ENCODE data around the gene RND3.

Gene RND3

GRCh38 chr2:150486539-150487484 lies 655 bp downstream of the RND3 start (continued):
- TF ChIP-seq ZNF518A (tag by site-specific recombination; conservative IDR thresholded peaks at IDR 0.05; ENCODE audit: low read depth), result no peak

- peaks cover 14% of the 10 kb centered on the region for H3K4me1 ChIP-seq (ENCODE audit: control insufficient read depth, insufficient read depth, low read length)
- ChIA-PET POLR2A (interaction anchor here (0.6 to 1.6 kb wide), 8 partner anchors 17 to 1156 kb away, joined by 3 to 7 read pairs (median 3); no protein-coding TSS in a partner anchor), CTCF (interaction anchor here (0.6 to 1.7 kb wide), 3 partner anchors 10 to 715 kb away, joined by 3 to 5 read pairs (median 3); no protein-coding TSS in a partner anchor)
- peak overlapping the region; percentile 93 for H3K27ac ChIP-seq (ENCODE audit: extremely low read depth, low read depth, low read length)
- peaks cover 0 to 20% of the 10 kb centered on the region in 2 experiments; a peak in 1 of 3 replicates for H3K36me3 ChIP-seq (ENCODE audit: control insufficient read depth in 2 of 2, insufficient read depth in 1 of 2, low read length in 2 of 2)
- peak overlapping the region; percentile 89 for H3K4me3 ChIP-seq (ENCODE audit: low read depth, low read length)
- no peaks in the 10 kb centered on the region for H3K9me3 ChIP-seq (ENCODE audit: control insufficient read depth, insufficient read depth, low read depth, low read length)
- TF ChIP-seq ZFHX2 (tag by site-specific recombination; conservative IDR thresholded peaks at IDR 0.05) (peak; percentile 78), ZNF660 (tag by site-specific recombination; IDR thresholded peaks at IDR 0.05) (0 out of 2 replicates have a peak, but pooled peaks have one; percentile 50), ZNF133 (tag by site-specific recombination; IDR thresholded peaks at IDR 0.05) (no peak), PATZ1 (tag by site-specific recombination; IDR thresholded peaks at IDR 0.05) (peak; percentile 73), ZNF560 (tag by site-specific recombination; IDR thresholded peaks at IDR 0.05; ENCODE audit: borderline replicate concordance) (no peak), ZNF664 (tag by site-specific recombination; IDR thresholded peaks at IDR 0.05) (no peak), ZNF585B (tag by site-specific recombination; IDR thresholded peaks at IDR 0.05) (no peak), ZNF404 (tag by site-specific recombination; IDR thresholded peaks at IDR 0.05) (no peak), ZNF837 (tag by site-specific recombination; IDR thresholded peaks at IDR 0.05) (0 out of 2 replicates have a peak, but pooled peaks have one; percentile 18), IKZF3 (tag by site-specific recombination; IDR thresholded peaks at IDR 0.05) (peak; percentile 88), PRDM2 (tag by site-specific recombination; IDR thresholded peaks at IDR 0.05; ENCODE audit: borderline replicate concordance) (no peak), ZBTB10 (tag by site-specific recombination; IDR thresholded peaks at IDR 0.05) (peak; percentile 34; the same call in 1 of the 2 replicates), ZNF549 (tag by site-specific recombination; IDR thresholded peaks at IDR 0.05) (no peak), ZNF423 (tag by site-specific recombination; IDR thresholded peaks at IDR 0.05) (peak; percentile 80; the same call in 1 of the 2 replicates), ZNF24 (tag by site-specific recombination; IDR thresholded peaks at IDR 0.05) (no peak), ZNF670 (tag by site-specific recombination; IDR thresholded peaks at IDR 0.05; ENCODE audit: low read depth) (no peak)
Observed at GRCh38 chr2:150485871-150486538, 1.5 kb downstream of the RND3 start.
